Glomerular endothelial cell (primary cell): Measurements from ENCODE around the gene FLVCR2. TPM values are rescaled to one million over a fixed set of nuclear protein-coding genes. Genes with fewer than 3 reads are reported as not detected.
"Not testable (repeated sequence)": the region's sequence is repeated elsewhere in the genome, so short reads cannot be mapped to it uniquely, and the experiment has no call there.

Source experiments
- DNase-seq: peaks from one replicate; pipeline ENCODE4 v3.0.0-alpha.2; 2011; ENCODE audit warnings: low read depth, low spot score; ENCODE audit errors: extremely low read depth
- total RNA-seq: library from RNA; depleted of rRNA; stranded (reverse); fragments of >200 nt; gene quantifications from 2 replicates; pipeline ENCODE4 v1.2.3, GENCODE V29; 2015

FLVCR2 gene
- total RNA-seq, 1 donor from 2014 or later = 2.1 TPM

DNA sequence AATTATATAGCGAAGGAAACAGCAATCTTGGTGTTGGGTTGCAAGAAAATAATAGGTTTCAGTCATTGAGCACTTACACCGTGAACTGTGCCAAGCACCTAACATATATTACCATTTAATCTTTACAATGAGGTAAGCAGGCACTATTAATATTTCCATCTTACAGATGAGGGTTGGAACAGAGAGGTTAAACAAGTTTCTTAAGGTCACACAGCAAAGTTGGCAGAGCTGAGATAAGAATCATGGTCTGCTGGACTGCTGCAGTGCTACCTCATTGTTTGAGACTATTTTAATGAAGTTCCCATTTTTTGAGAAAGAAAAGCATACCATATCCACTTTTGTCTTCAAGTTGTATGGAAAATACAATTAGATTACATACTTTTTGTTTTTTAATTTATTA lies 80.5 kb downstream of the FLVCR2 start:
- DNase-seq = no peak

DNA sequence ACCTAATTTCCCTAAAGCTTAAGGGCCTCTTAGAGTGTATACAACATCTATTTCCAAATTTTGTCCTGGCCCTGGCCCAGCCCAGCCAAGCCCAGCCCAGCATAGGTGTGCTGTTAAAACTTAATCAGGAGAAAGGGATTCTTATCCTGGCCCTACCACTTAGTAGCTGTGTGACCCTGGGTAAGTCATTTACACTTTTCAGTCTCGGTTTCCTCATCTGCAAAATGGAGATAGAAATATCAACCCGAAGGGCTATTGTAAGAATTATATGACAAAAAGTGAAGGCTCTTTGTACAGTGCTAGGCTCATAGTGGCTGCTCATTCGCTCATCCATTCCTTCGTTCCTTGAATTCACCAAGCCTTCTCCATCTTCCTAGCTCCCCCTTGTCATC lies 81.8 kb downstream of the FLVCR2 start:
- DNase-seq = no peak

DNA sequence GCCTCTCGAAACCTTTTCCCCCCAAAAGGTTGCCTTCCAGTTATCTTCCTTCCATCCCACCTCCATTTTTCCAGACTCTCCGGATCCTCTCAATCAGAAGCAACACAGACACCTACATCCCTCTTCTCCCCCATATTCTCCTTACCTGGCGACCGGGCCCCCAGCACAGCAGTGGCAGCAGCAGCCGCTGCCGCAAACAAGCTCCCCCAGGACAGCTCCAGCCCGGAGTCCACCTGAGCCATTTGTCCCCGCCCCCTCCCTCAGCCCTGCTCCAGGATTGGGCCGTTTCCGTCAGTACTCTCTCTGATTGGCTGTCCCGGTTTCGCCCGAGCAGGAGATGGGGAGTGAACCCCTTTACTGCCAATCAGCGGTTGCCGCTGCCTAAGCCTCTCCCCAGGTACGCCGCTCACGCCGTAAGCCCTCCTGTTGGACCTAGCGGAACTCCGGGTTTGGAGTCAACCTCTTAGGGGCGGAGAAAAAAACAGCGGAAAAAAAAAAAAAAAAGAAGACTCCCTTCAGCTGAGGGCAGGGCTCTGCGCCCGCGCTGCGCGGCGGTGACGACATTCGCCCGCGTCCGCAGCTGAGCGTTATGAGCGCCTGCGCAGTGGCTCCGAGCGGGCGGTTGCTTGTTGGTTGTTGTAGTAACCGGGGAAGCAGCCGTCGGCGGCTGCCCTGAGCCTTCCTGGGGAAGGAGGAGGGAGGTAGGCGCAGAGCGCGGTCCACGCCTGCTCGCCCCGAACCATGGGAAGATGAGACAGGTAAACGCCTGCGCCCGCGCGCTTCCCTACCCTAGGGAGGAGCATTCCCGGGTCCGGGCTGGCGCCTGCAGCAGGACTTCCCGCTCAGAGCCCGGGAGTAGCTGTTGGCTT lies 82.4 kb downstream of the FLVCR2 start, which contains the start of the genes ERG28 and TTLL5:
ERG28 (minus strand) TSS at position 247 of the 869 bp plus-strand sequence. CDS start 3,374 bp downstream, outside the sequence.
TTLL5 (plus strand) TSS at position 617 of the 869 bp plus-strand sequence. CDS start 1,904 bp downstream, outside the sequence.
- DNase-seq = peak; percentile 88

DNA sequence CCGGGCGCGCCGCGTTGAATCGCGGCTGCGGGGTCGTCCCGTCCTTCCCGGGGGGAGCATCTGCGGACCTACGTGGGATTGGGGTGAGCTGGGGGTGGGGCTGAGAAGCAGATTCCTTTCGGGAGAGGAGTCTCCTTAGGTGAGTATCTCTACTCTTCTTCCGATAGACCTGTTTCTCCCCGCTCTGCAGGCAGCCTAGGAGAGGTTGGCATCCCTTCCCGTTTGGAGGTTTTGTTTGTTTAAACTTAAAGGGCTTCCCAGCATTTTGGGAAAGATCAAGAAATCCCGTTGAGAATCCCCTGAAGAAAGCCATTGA lies 83.0 kb downstream of the FLVCR2 start:
- DNase-seq = no peak

DNA sequence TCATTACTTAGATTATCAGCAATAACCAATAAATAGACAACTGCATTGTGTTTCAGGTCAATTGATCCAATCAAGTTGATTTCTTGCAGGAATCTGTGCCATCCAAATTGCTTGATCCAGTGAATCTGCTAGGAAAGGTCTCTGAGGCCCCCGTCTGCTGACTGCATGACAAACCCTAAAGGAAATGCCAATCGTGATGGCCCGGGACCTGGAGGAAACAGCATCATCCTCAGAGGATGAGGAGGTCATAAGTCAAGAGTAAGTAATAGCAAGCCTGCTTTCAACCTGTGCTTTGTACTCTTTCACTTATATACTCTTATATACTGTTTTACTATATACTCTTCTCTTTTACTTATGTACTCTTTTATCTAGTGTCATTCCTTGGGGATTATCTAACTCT lies 84.5 kb downstream of the FLVCR2 start:
- DNase-seq = no peak

DNA sequence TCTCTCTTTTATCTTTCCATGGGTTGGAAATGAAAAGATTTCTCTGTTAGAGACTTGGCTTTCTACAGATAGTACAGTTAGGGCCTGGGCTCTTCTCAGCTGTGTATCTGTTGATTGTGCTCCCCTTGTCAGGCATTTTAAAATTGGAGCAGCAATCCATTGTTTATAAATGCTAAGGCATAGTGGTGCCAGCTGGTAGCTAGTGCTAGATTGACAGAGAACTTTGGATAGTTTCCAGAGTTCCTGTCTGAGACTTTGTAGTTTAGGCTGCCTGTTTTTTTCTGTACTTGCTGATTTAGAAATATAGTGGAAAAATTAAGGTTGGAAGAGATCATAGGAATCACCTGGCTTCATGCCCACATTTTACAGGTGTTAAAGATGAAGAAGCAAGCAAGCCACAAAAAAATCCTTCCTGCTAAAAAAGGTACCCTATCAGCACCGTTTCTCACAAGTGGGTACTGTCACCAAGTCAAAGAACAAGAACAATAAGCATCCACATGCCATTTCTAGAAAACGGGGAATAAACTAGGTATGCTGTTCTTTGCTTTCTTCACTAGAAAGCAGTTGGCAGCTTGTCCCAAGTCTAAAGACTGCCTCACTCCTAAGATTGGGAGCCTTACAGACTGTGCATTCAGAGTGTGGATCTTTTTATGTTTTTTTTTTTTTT lies 88.8 kb downstream of the FLVCR2 start:
- DNase-seq = no peak

DNA sequence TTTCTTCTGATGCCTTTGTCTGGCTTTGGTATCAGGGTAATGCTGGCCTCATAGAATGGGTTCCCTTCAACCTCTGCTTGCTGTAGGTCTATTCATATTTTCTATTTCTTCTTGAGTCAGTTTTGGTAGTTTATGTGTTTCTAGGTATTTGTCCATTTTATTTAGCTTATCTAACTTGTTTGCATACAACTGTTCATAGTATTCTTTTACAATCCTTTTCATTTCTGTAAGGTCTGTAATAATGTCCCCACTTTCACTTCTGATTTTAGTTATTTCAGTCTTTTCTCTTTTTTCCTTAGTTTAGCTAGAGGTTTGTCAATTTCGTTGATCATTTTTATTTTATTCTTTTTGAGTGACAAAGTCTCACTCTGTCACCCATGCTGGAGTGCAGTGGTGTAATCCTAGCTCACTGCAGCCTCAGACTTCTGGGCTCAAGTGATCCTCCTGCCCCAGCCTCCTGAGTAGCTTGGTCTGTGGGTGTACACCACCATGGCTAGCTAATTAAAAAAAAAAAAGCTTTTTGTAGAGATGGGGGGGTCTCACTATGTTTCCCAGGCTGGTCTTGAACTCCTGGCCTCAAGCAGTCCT lies 94.3 kb downstream of the FLVCR2 start:
- DNase-seq = no peak

DNA sequence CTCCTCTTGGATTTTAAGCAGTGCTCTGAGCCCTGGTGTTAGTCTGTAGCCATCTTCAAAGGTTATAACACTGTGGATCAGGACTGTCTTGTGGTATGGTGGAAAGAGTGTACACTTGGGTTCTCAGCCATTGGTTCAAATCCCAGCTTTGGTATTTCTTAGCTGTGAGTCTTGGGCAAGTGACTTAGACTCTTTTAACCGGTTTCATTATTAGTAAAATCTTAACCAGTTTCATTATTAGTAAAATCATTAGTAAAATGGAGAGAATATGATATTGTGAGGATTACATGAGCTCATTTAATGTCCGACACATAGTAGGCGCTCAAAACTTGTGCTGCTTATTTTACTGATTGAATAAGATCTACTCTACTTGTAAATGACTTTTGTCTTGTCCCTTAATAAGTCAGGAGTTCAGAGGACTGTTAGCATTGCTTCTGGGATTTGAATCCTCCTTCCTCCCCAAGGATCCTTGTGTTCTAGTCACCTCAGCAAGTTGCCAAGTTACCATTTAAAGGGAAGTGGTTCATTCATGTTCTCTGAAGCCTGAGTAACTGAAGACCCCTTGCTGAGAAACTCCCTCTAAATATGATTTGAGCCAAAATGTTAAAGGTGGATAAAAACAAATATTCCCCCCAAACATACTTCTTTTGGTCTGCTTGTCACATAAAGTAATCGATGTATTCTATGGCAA lies 95.1 kb downstream of the FLVCR2 start:
- DNase-seq = no peak

DNA sequence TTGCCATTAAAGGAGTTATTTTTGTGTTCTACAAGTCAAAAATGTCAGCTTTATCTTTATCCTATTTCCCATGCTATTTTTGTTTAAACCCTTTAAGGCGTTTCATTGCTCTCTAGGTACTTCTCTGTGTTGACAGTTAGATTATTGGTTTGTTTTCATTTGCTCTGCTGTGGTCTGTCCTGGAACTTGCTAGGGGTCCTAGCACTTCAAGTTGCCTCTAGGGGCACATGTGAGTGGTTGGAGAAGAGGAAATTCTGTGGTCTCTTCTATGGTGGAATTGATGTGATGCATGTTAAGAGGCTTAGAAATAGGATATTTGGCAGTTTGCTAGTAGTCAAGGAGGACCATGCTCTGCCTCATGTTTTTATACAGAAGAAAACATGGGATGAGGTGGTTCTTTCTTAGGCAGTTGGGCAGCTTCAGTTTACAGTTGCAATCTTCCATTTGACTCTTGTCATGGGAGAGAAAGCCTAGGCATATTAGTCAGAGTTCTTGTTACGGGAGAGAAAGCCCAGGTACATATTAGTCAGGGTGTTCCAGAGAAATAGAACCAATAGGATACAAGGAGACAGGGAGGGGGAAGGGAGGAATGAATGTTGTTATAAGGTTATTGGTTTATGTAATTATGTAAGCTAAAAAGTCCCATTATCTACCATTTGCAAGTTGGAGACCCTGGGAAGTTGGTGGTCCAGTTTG lies 97.0 kb downstream of the FLVCR2 start:
- no peak for DNase-seq

DNA sequence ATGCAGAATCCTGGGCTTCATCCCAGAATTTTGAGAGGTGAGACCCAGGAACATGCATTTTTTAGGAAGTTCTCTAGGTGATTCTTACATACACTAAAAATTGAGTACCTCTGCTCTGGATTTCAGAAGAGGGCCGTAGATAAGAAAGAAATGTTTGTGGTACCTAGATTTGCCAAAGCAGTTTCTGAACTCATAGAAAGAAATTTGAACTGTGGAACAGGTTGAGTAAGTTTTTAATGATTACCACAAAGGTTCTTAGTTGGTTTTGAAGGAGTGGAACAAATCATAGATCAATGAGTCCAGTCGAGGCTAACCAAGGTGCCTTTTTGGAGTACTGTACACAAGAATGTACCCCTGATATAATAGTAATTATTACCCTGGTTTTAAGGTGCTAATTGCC lies 107.5 kb downstream of the FLVCR2 start:
- no peak for DNase-seq

DNA sequence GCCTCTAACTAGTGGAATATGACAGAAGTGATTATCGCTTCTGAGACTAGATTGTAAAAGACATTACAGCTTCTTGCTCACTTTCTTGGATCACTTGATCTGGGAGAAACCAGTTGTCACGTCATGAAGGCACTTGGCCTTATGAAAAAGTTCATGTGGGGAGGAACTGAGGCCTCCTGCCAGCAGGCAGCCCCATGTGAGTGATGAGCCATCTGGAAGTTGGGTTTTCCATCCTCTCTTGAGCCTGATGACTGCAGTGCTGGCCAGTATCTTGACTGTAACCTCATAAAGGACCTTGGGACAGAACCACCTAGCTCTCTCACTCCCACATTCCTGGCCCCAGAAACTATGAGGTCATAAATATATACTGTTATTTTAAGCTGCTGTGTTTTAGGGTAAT lies 110.6 kb downstream of the FLVCR2 start:
- no peak for DNase-seq

DNA sequence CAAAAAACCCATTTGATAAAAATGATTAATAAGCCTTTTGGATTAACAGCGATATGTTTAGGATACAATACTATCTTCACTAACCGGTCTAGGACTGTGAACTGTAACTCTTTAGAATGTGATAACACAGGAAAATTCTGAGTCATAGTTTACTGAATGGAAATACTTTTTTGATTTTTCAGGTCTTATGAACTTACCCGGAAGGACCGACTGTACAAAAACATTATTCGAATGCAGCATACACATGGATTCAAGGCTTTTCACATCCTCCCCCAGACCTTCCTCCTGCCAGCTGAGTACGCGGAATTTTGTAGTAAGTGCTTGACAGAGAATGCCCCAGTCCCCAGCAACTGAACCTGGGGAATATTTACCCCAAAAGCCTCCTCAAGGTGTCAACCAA lies 111.6 kb downstream of the FLVCR2 start:
- peak; percentile 16 for DNase-seq

DNA sequence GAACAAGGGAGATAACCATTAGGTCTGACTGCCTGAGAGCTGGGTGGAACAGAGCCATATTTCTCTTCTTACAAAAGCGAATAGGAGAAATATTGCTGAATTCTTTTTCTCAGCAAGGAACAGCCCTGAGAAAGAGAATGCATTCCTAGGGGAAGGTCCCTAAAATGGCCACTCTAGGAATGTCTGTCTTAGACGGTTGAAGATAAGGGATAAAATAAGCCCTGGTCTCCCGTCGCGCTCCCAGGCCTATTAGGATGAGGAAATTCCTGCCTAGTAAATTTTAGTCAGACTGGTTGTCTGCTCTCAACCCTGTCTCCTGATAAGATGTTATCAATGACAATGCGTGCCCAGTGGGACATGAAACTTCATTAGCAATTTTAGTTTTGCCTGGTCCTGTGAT lies 116.6 kb downstream of the FLVCR2 start:
- DNase-seq = not testable (repeated sequence)

DNA sequence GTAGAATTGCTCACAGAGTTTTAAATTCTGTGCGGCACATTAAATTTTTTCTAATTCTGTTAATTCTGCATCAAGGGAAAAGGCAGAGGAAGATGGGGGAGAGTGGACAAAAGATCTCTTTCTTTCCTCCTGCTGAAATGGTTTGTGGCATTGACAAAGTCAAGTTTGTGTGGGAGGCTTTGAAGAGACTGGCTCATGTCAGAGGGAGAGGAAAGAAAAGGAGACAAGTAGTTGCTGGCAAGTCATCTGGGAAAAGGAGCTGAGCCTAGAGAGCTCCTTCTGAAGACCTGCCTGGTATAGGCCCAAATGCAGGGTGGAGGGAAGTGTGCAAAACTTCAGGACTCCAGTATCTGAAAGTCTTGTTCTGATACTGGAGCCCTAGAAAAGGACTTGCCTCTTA lies 119.0 kb downstream of the FLVCR2 start:
- DNase-seq = no peak

Other genes with a start within 250 kb of the FLVCR2 start
- gene JDP2, start 150.6 kb upstream of the FLVCR2 start, total RNA-seq = 8.8 and 13.0 TPM in 2 replicates
- not detected in 2 replicates for gene BATF, start 56.2 kb upstream of the FLVCR2 start, total RNA-seq
- 13.7 and 15.1 TPM in 2 replicates for gene ERG28, start 82.3 kb downstream of the FLVCR2 start, total RNA-seq
- 46.9 and 59.5 TPM in 2 replicates for gene TTLL5, start 82.6 kb downstream of the FLVCR2 start, total RNA-seq